HepG2 (cell line): ENCODE data around the gene DYNLL2. TPM values are rescaled to one million over a fixed set of nuclear protein-coding genes. Genes with fewer than 3 reads are reported as not detected.

Experiments used
- ATAC-seq: fragments of 200-7000 bp; cut with Tn5 transposase; 3 replicates; pipeline ENCODE4 v1.9.1; 2020; ENCODE audit warnings: mild to moderate bottlenecking, moderate library complexity
- BruUV-seq: library from RNA; stranded (reverse); fragments of 400-500 nt; replicated peaks from 2 replicates; lab custom pipeline; 2021; lab: Mats Ljungman, UMichigan
- CTCF ChIA-PET: fragments of 300-600 bp; formaldehyde crosslinking; extraction: SDS; loops from one replicate; lab custom pipeline; 2021; ENCODE audit warnings: low total read pairs, inconsistent platforms, low intra/inter-chr PET ratio; lab: Yijun Ruan, JAX
- POLR2A ChIA-PET: fragments of 350-600 bp; sonication (Branson Sonifier 250); formaldehyde crosslinking; loops from one replicate; lab custom pipeline; 2020; ENCODE audit warnings: antibody characterized with exemption, inconsistent platforms; lab: Yijun Ruan, JAX
- DNase-seq: peaks from one replicate; pipeline ENCODE4 v3.0.0-alpha.2; 2015; ENCODE audit warnings: low spot score
- FAIRE-seq: peaks from 3 replicates; lab custom pipeline; 2011; peaks lifted over from hg19 to GRCh38; lab: Jason Lieb, UNC
- H2AFZ ChIP-seq: one replicate; pipeline ENCODE4 v1.6.1; 2011; ENCODE audit warnings: low read length, inconsistent platforms
- H3K27ac ChIP-seq: fragments of 300-600 bp; 3 replicates; pipeline ENCODE4 v1.8.0; 2011; ENCODE audit warnings: mixed run types, mild to moderate bottlenecking, mixed read lengths, low read length, inconsistent platforms; ENCODE audit not compliant: insufficient read depth; ENCODE audit errors: extremely low read length
- H3K27me3 ChIP-seq, 2 experiments: fragments of 200-600 bp in 1 of 2; 2 replicates in 1 of 2; 3 replicates in 1 of 2; pipeline versions ENCODE4 v1.6.0 to v1.8.0; 2011; ENCODE audit warnings: low read length in 2 of 2, mild to moderate bottlenecking in 2 of 2, moderate library complexity in 2 of 2, inconsistent platforms in 1 of 2; ENCODE audit not compliant: insufficient read depth in 2 of 2, control insufficient read depth in 1 of 2
- H3K36me3 ChIP-seq, 2 experiments: fragments of 200-600 bp in 1 of 2; replicated peaks in 1 of 2; 2 replicates in 1 of 2; 3 replicates in 1 of 2; pipeline versions ENCODE4 v1.5.1 to v1.8.0; 2011; ENCODE audit warnings: low read length in 2 of 2, inconsistent platforms in 1 of 2; ENCODE audit not compliant: insufficient read depth in 2 of 2, control insufficient read depth in 1 of 2
- H3K4me1 ChIP-seq: 2 replicates; pipeline ENCODE4 v1.5.1; 2012; ENCODE audit warnings: low read length, inconsistent platforms; ENCODE audit not compliant: insufficient read depth
- H3K4me2 ChIP-seq: 2 replicates; pipeline ENCODE4 v1.6.0; 2011; ENCODE audit warnings: low read depth, low read length, inconsistent platforms
- H3K4me3 ChIP-seq, 3 experiments: fragments of 200-600 bp in 1 of 3; sonication (generic), shearing (Covaris generic) in 1 of 3; replicated peaks in 1 of 3; 2 replicates each; pipeline ENCODE4 v1.5.1; 2011 to 2016; ENCODE audit warnings: low read length in 3 of 3, inconsistent platforms in 2 of 3, low read depth in 2 of 3, mild to moderate bottlenecking in 2 of 3, control low read depth in 1 of 3, mixed read lengths in 1 of 3; ENCODE audit not compliant: insufficient read depth in 1 of 3
- H3K79me2 ChIP-seq: one replicate; pipeline ENCODE4 v1.6.1; 2011; ENCODE audit warnings: low read length, inconsistent platforms; ENCODE audit not compliant: insufficient read depth
- H3K9ac ChIP-seq: 2 replicates; pipeline ENCODE4 v1.6.0; 2011; ENCODE audit warnings: mild to moderate bottlenecking, low read depth, low read length, inconsistent platforms; ENCODE audit not compliant: insufficient read depth
- H3K9me3 ChIP-seq: 2 replicates; pipeline ENCODE4 v1.5.1; 2012; ENCODE audit warnings: mild to moderate bottlenecking, low read length
- H4K20me1 ChIP-seq: 2 replicates; pipeline ENCODE4 v1.6.0; 2011; ENCODE audit warnings: inconsistent platforms, mild to moderate bottlenecking, low read length, moderate library complexity; ENCODE audit not compliant: insufficient read depth
- AGO2 ChIP-seq: fragments of 200-400 bp; formaldehyde crosslinking; optimal IDR thresholded peaks from 2 replicates; pipeline ENCODE3; 2017; ENCODE audit warnings: mild to moderate bottlenecking, low read depth, low read length, moderate library complexity
- HNF1A ChIP-seq, 2 experiments: sonication (generic) in 1 of 2; formaldehyde crosslinking in 1 of 2; IDR thresholded peaks; 2 replicates each; pipeline versions ENCODE4 v1.4.0 to v1.6.1; 2016 to 2020; ENCODE audit warnings: borderline replicate concordance in 1 of 2, low read depth in 1 of 2, mild to moderate bottlenecking in 1 of 2, missing genetic modification reagents in 1 of 2
- MXD4 ChIP-seq: IDR thresholded peaks from 2 replicates; pipeline ENCODE4 v1.6.1; 2016; ENCODE audit warnings: mild to moderate bottlenecking, missing biosample characterization, missing genetic modification reagents
- SP1 ChIP-seq, 2 experiments: fragments of 450-650 bp in 1 of 2; sonication (generic) in 1 of 2; formaldehyde crosslinking in 1 of 2; IDR thresholded peaks; 2 replicates each; pipeline versions ENCODE4 v1.4.0 to v1.6.1; 2016 to 2020; ENCODE audit warnings: missing genetic modification reagents in 1 of 2
- SP2 ChIP-seq: sonication (generic); formaldehyde crosslinking; IDR thresholded peaks from 2 replicates; pipeline ENCODE4 v1.5.1; 2020; ENCODE audit warnings: mild to moderate bottlenecking, missing genetic modification reagents
- ZNF513 ChIP-seq: sonication (generic); formaldehyde crosslinking; conservative IDR thresholded peaks from 2 replicates; pipeline ENCODE4 v1.5.0; 2020; ENCODE audit warnings: missing genetic modification reagents
- ZNF703 ChIP-seq: sonication (generic); formaldehyde crosslinking; IDR thresholded peaks from 2 replicates; pipeline ENCODE4 v1.5.1; 2020; ENCODE audit warnings: missing genetic modification reagents, mild to moderate bottlenecking, moderate library complexity, borderline replicate concordance
- ZSCAN25 ChIP-seq: sonication (generic); formaldehyde crosslinking; IDR thresholded peaks from 2 replicates; pipeline ENCODE4 v1.8.0; 2022; ENCODE audit warnings: mild to moderate bottlenecking, missing genetic modification reagents
- WGBS: methylation state at CpG from one replicate; pipeline ENCODE4 v1.1.6; 2017; ENCODE audit warnings: low lambda C conversion rate; 5-methylcytosine and 5-hydroxymethylcytosine counted together
- in situ Hi-C: cut with HindIII; loops from 2 replicates; pipeline ENCODE4 v1.10.0; 2017; ENCODE audit warnings: low pct_unique_long_range_greater_than_20kb; ENCODE audit not compliant: extremely low pct_ligation_motif_present
- intact Hi-C: fragments of 100-400 bp; cut with micrococcal nuclease; formaldehyde crosslinking; loops from one replicate; pipeline ENCODE4 v1.10.0; 2022; ENCODE audit not compliant: unreplicated experiment
- polyA plus RNA-seq, 8 experiments: library from polyadenylated mRNA; depleted of rRNA in 3 of 8; stranded (reverse) in 7 of 8; unstranded in 1 of 8; fragments of >200 nt; fragmentation: Illumina TruSeq in 4 of 8; extraction: Trizol in 4 of 8; gene quantifications; 2 replicates each; pipeline versions ENCODE4 v1.2.1 to v1.2.3, GENCODE V29; 2011 to 2016; ENCODE audit warnings: low read depth in 4 of 8, missing spikeins in 1 of 8, mixed read lengths in 1 of 8; ENCODE audit not compliant: insufficient read depth in 1 of 8
- total RNA-seq, 5 experiments: library from RNA; depleted of rRNA; stranded (reverse); fragments of >200 nt; fragmentation: Illumina TruSeq; extraction: Trizol; gene quantifications; 2 replicates each; pipeline ENCODE4 v1.2.3, GENCODE V29; 2016; ENCODE audit warnings: low read depth in 1 of 5
- TF ChIP-seq, protein P1 (sequence below): sonication (generic); formaldehyde crosslinking; conservative IDR thresholded peaks from 2 replicates; pipeline ENCODE4 v1.8.0; 2022; ENCODE audit warnings: mild to moderate bottlenecking, moderate library complexity, missing genetic modification reagents

DYNLL2 gene
- total and polyA plus RNA-seq, 2 of the 13 experiments (the other 11 are each of a cell fraction or from before 2014, with no cell fraction given): 9.5 to 29.0 TPM

DNA sequence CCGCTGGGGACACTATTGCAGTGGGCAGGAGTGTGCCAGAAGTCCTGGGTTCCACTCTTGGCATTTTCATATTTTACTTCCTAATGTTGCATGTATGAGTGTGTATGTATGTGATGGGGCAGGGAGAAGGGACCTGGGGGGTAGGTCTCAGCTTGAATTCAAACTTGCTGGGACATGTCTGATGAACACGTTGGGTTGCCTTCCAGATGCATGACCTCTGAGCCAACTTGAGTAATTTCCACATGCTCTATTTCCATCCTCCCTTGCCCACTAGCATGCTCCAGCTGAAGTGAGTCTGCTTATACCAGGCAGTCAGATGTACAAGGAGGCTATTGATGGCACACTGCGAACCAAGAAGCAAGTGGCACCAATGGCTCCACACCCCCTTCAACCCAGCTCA is 43.2 kb upstream of the DYNLL2 start:
- intact Hi-C loops (no loop called here), in situ Hi-C loops (loop anchor here (25.0 kb wide), 1 partner anchor 422 kb away; no protein-coding TSS in a partner anchor)
- no peak overlapping the region for H3K4me3 ChIP-seq
- TF ChIP-seq SP2 (CRISPR knock-in tag): no peak
- TF ChIP-seq AGO2: no peak
- no peak for TF ChIP-seq MXD4 (CRISPR knock-in tag)
- TF ChIP-seq ZSCAN25: no peak
- no peak for TF ChIP-seq SP1 (IDR thresholded peaks at IDR 0.05)
- no peak for TF ChIP-seq SP1 (CRISPR knock-in tag; IDR thresholded peaks at IDR 0.05)
- no peak for TF ChIP-seq ZNF703 (CRISPR knock-in tag)
- TF ChIP-seq, protein P1, sequence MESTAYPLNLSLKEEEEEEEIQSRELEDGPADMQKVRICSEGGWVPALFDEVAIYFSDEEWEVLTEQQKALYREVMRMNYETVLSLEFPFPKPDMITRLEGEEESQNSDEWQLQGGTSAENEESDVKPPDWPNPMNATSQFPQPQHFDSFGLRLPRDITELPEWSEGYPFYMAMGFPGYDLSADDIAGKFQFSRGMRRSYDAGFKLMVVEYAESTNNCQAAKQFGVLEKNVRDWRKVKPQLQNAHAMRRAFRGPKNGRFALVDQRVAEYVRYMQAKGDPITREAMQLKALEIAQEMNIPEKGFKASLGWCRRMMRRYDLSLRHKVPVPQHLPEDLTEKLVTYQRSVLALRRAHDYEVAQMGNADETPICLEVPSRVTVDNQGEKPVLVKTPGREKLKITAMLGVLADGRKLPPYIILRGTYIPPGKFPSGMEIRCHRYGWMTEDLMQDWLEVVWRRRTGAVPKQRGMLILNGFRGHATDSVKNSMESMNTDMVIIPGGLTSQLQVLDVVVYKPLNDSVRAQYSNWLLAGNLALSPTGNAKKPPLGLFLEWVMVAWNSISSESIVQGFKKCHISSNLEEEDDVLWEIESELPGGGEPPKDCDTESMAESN (CRISPR knock-in tag): no peak
- no peak for TF ChIP-seq ZNF513
- no peak for TF ChIP-seq HNF1A (IDR thresholded peaks at IDR 0.05; ENCODE audit: low read depth)
- no peak for TF ChIP-seq HNF1A (CRISPR knock-in tag; IDR thresholded peaks at IDR 0.05; ENCODE audit: borderline replicate concordance)
- peaks cover 3 to 45% of the 10 kb centered on the region in 2 experiments; a peak in 3 of 5 replicates for H3K27me3 ChIP-seq
- H3K79me2 ChIP-seq: no peaks in the 10 kb centered on the region
- H2AFZ ChIP-seq: no peak overlapping the region
- no peak for ATAC-seq
- H3K4me2 ChIP-seq: no peak overlapping the region
- no peaks in the 10 kb centered on the region for H3K9me3 ChIP-seq
- no peak overlapping the region for H3K9ac ChIP-seq
- 33% methylated on average over 3 of the region's 3 CpGs for WGBS
- no peaks in the 10 kb centered on the region for H4K20me1 ChIP-seq
- no TSS peak for BruUV-seq
- no peaks in the 10 kb centered on the region for H3K36me3 ChIP-seq
- no peak for DNase-seq
- 0 out of 2 replicates have a peak, but pooled peaks cover 6% of the 10 kb centered on the region for H3K4me1 ChIP-seq
- POLR2A ChIA-PET: no interaction called here
- no peak for FAIRE-seq
- no peak overlapping the region for H3K27ac ChIP-seq
- CTCF ChIA-PET: no interaction called here
